ENCODE results near the gene ERICH6. TPM values are rescaled to one million over a fixed set of nuclear protein-coding genes. Genes with fewer than 3 reads are reported as not detected.
A peak's percentile ranks its signal among the peaks of the same experiment; 100 is the strongest.

Gene ERICH6
- total and polyA plus RNA-seq, 2 experiments from 2014 or later = 0.32 TPM; not detected in 1

- no peak overlapping the region for H3K27ac Mint-ChIP-seq
- H3K9me3 Mint-ChIP-seq = no peaks in the 10 kb centered on the region
- no peaks in the 10 kb centered on the region for H3K27me3 Mint-ChIP-seq (ENCODE audit: insufficient read depth, low read depth, poor library complexity)
- Histone ChIP-seq H3K4me1 (ENCODE audit: insufficient read depth) (peaks cover 18% of the 10 kb centered on the region; the same call in 1 of the 2 replicates), H3K27me3 (ENCODE audit: insufficient read depth) (no peaks in the 10 kb centered on the region), H3K4me3 (no peak overlapping the region), H3K9me2 (ENCODE audit: insufficient read depth) (no peaks in the 10 kb centered on the region), H2AFZ (no peak overlapping the region), H3K79me2 (replicated peaks; ENCODE audit: insufficient read depth) (no peaks in the 10 kb centered on the region), H3F3A (replicated peaks; ENCODE audit: low read depth) (no peaks in the 10 kb centered on the region), H4K20me1 (replicated peaks; ENCODE audit: insufficient read depth) (no peaks in the 10 kb centered on the region), H3K36me3 (ENCODE audit: insufficient read depth) (no peaks in the 10 kb centered on the region), H3K27ac (ENCODE audit: low read depth) (no peak overlapping the region), H3K4me2 (no peak overlapping the region)
- no peaks in the 10 kb centered on the region for H3K36me3 Mint-ChIP-seq (ENCODE audit: low read depth)
- no peak overlapping the region for H3K4me3 Mint-ChIP-seq
- H3K4me1 Mint-ChIP-seq = peaks cover 31% of the 10 kb centered on the region
- DNase-seq (ENCODE audit: low spot score) = peak; percentile 22
- ATAC-seq = peak; percentile 64
- TF ChIP-seq EZH2 (IDR thresholded peaks at IDR 0.05; ENCODE audit: low read depth, unreplicated experiment) (no peak), POLR2AphosphoS5 (IDR thresholded peaks at IDR 0.05; ENCODE audit: low read depth) (no peak), STAT1 (IDR thresholded peaks at IDR 0.05; ENCODE audit: unreplicated experiment) (no peak), REST (IDR thresholded peaks at IDR 0.05; ENCODE audit: unreplicated experiment) (no peak), ZNF331 (CRISPR knock-in tag; IDR thresholded peaks at IDR 0.05; ENCODE audit: low read depth) (no peak), NANOG (IDR thresholded peaks at IDR 0.05; ENCODE audit: borderline replicate concordance) (no peak), EZH2phosphoT487 (IDR thresholded peaks at IDR 0.05; ENCODE audit: unreplicated experiment) (no peak), ZNF114 (CRISPR knock-in tag; IDR thresholded peaks at IDR 0.05) (no peak), JUNB (IDR thresholded peaks at IDR 0.05; ENCODE audit: unreplicated experiment) (no peak), CREB1 (CRISPR knock-in tag; IDR thresholded peaks at IDR 0.05; ENCODE audit: low read depth) (no peak)
- TF ChIP-seq, protein P1, sequence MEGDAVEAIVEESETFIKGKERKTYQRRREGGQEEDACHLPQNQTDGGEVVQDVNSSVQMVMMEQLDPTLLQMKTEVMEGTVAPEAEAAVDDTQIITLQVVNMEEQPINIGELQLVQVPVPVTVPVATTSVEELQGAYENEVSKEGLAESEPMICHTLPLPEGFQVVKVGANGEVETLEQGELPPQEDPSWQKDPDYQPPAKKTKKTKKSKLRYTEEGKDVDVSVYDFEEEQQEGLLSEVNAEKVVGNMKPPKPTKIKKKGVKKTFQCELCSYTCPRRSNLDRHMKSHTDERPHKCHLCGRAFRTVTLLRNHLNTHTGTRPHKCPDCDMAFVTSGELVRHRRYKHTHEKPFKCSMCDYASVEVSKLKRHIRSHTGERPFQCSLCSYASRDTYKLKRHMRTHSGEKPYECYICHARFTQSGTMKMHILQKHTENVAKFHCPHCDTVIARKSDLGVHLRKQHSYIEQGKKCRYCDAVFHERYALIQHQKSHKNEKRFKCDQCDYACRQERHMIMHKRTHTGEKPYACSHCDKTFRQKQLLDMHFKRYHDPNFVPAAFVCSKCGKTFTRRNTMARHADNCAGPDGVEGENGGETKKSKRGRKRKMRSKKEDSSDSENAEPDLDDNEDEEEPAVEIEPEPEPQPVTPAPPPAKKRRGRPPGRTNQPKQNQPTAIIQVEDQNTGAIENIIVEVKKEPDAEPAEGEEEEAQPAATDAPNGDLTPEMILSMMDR (conservative IDR thresholded peaks at IDR 0.05; ENCODE audit: low read depth in 2 of 2) = no peak
- TF ChIP-seq, protein P2, sequence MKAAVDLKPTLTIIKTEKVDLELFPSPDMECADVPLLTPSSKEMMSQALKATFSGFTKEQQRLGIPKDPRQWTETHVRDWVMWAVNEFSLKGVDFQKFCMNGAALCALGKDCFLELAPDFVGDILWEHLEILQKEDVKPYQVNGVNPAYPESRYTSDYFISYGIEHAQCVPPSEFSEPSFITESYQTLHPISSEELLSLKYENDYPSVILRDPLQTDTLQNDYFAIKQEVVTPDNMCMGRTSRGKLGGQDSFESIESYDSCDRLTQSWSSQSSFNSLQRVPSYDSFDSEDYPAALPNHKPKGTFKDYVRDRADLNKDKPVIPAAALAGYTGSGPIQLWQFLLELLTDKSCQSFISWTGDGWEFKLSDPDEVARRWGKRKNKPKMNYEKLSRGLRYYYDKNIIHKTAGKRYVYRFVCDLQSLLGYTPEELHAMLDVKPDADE (IDR thresholded peaks at IDR 0.05) = no peak
- TF ChIP-seq, protein P3, sequence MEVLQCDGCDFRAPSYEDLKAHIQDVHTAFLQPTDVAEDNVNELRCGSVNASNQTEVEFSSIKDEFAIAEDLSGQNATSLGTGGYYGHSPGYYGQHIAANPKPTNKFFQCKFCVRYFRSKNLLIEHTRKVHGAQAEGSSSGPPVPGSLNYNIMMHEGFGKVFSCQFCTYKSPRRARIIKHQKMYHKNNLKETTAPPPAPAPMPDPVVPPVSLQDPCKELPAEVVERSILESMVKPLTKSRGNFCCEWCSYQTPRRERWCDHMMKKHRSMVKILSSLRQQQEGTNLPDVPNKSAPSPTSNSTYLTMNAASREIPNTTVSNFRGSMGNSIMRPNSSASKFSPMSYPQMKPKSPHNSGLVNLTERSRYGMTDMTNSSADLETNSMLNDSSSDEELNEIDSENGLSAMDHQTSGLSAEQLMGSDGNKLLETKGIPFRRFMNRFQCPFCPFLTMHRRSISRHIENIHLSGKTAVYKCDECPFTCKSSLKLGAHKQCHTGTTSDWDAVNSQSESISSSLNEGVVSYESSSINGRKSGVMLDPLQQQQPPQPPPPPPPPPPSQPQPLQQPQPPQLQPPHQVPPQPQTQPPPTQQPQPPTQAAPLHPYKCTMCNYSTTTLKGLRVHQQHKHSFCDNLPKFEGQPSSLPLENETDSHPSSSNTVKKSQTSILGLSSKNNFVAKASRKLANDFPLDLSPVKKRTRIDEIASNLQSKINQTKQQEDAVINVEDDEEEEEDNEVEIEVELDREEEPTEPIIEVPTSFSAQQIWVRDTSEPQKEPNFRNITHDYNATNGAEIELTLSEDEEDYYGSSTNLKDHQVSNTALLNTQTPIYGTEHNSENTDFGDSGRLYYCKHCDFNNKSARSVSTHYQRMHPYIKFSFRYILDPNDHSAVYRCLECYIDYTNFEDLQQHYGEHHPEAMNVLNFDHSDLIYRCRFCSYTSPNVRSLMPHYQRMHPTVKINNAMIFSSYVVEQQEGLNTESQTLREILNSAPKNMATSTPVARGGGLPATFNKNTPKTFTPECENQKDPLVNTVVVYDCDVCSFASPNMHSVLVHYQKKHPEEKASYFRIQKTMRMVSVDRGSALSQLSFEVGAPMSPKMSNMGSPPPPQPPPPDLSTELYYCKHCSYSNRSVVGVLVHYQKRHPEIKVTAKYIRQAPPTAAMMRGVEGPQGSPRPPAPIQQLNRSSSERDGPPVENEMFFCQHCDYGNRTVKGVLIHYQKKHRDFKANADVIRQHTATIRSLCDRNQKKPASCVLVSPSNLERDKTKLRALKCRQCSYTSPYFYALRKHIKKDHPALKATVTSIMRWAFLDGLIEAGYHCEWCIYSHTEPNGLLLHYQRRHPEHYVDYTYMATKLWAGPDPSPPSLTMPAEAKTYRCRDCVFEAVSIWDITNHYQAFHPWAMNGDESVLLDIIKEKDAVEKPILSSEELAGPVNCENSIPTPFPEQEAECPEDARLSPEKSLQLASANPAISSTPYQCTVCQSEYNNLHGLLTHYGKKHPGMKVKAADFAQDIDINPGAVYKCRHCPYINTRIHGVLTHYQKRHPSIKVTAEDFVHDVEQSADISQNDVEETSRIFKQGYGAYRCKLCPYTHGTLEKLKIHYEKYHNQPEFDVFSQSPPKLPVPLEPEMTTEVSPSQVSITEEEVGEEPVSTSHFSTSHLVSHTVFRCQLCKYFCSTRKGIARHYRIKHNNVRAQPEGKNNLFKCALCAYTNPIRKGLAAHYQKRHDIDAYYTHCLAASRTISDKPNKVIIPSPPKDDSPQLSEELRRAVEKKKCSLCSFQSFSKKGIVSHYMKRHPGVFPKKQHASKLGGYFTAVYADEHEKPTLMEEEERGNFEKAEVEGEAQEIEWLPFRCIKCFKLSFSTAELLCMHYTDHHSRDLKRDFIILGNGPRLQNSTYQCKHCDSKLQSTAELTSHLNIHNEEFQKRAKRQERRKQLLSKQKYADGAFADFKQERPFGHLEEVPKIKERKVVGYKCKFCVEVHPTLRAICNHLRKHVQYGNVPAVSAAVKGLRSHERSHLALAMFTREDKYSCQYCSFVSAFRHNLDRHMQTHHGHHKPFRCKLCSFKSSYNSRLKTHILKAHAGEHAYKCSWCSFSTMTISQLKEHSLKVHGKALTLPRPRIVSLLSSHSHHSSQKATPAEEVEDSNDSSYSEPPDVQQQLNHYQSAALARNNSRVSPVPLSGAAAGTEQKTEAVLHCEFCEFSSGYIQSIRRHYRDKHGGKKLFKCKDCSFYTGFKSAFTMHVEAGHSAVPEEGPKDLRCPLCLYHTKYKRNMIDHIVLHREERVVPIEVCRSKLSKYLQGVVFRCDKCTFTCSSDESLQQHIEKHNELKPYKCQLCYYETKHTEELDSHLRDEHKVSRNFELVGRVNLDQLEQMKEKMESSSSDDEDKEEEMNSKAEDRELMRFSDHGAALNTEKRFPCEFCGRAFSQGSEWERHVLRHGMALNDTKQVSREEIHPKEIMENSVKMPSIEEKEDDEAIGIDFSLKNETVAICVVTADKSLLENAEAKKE (CRISPR knock-in tag; IDR thresholded peaks at IDR 0.05) = no peak
Measured at GRCh38 chr3:150737874-150738679, 34.4 kb upstream of the ERICH6 start.
